ENCODE data around the gene GTF3C5.

Gene GTF3C5

DNA sequence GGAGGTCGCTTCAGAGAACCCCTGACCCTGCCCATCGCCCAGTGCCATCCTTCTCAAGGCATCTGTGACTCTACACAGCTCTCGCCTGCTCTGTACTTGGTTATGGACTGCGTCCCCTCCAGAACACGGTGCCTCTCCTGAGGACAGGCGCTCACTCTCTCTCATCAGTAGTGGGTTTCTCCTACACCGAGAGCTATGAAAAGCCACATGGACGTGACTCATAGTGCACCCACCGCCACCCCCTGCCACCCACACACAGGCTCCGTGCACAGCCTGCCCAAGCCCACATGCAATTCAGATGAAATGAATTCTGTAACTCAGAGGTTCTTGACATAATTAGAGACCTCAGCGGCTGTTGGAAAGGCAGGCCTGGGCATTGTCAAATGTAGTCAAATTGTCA, 13.9 kb downstream of the GTF3C5 start:
- ATAC-seq, result no peak
- TF ChIP-seq PATZ1 (CRISPR knock-in tag; IDR thresholded peaks at IDR 0.05; ENCODE audit: borderline replicate concordance), result no peak
- no peak for TF ChIP-seq ZNF565 (CRISPR knock-in tag; conservative IDR thresholded peaks at IDR 0.05; ENCODE audit: low read depth)
- TF ChIP-seq TCF4 (CRISPR knock-in tag; IDR thresholded peaks at IDR 0.05; ENCODE audit: borderline replicate concordance), result no peak
- no peak for TF ChIP-seq ZFP30 (CRISPR knock-in tag; IDR thresholded peaks at IDR 0.05)
- no peak for TF ChIP-seq POU6F1 (CRISPR knock-in tag; IDR thresholded peaks at IDR 0.05; ENCODE audit: borderline replicate concordance, low read depth)
- TF ChIP-seq CSRNP3 (CRISPR knock-in tag; IDR thresholded peaks at IDR 0.05), result no peak
- no peak for TF ChIP-seq ZC3H10 (CRISPR knock-in tag; IDR thresholded peaks at IDR 0.05)
- TF ChIP-seq, protein P1, sequence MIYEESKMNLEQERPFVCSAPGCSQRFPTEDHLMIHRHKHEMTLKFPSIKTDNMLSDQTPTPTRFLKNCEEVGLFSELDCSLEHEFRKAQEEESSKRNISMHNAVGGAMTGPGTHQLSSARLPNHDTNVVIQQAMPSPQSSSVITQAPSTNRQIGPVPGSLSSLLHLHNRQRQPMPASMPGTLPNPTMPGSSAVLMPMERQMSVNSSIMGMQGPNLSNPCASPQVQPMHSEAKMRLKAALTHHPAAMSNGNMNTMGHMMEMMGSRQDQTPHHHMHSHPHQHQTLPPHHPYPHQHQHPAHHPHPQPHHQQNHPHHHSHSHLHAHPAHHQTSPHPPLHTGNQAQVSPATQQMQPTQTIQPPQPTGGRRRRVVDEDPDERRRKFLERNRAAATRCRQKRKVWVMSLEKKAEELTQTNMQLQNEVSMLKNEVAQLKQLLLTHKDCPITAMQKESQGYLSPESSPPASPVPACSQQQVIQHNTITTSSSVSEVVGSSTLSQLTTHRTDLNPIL (CRISPR knock-in tag; IDR thresholded peaks at IDR 0.05; ENCODE audit: low read depth), result no peak
- TF ChIP-seq ZFP3 (CRISPR knock-in tag; IDR thresholded peaks at IDR 0.05), result no peak

DNA sequence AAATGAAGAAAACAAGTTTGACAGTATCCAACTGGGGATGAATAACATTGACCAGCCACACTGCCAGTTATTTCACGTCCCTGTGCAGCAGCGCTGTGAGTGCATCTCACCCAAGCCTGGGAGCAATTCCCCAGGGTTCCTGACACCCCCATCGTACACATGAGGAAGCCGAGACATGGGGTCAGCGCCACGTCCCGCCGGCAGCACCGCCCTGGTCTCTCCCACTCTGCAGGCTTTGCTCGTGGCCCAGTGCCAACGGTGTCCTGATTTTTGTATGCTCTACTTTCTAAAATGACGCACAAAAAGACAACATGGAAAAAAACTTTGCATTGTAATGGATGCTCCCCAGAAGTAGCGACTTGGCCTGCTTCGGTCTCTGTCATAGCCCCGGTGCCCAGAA, 14.3 kb downstream of the GTF3C5 start:
- no peak for ATAC-seq
- TF ChIP-seq ZNF8 (CRISPR knock-in tag; IDR thresholded peaks at IDR 0.05), result no peak
- TF ChIP-seq ZNF565 (CRISPR knock-in tag; conservative IDR thresholded peaks at IDR 0.05; ENCODE audit: low read depth), result no peak
- no peak for TF ChIP-seq CSDC2 (CRISPR knock-in tag; IDR thresholded peaks at IDR 0.05)
- no peak for TF ChIP-seq BACH2 (CRISPR knock-in tag; IDR thresholded peaks at IDR 0.05; ENCODE audit: borderline replicate concordance)
- no peak for TF ChIP-seq CSRNP3 (CRISPR knock-in tag; IDR thresholded peaks at IDR 0.05)
- TF ChIP-seq TOX (CRISPR knock-in tag; IDR thresholded peaks at IDR 0.05; ENCODE audit: borderline replicate concordance), result no peak
- TF ChIP-seq ZC3H10 (CRISPR knock-in tag; IDR thresholded peaks at IDR 0.05), result no peak
- no peak for TF ChIP-seq ZNF70 (CRISPR knock-in tag; IDR thresholded peaks at IDR 0.05)
- no peak for TF ChIP-seq PPARA (CRISPR knock-in tag; IDR thresholded peaks at IDR 0.05; ENCODE audit: borderline replicate concordance)
- no peak for TF ChIP-seq OSR1 (CRISPR knock-in tag; IDR thresholded peaks at IDR 0.05)
- TF ChIP-seq ESRRG (CRISPR knock-in tag; IDR thresholded peaks at IDR 0.05), result no peak
- TF ChIP-seq SNAI2 (CRISPR knock-in tag; IDR thresholded peaks at IDR 0.05), result no peak
- no peak for TF ChIP-seq ISL1 (CRISPR knock-in tag; IDR thresholded peaks at IDR 0.05)
- no peak for TF ChIP-seq RARB (CRISPR knock-in tag; IDR thresholded peaks at IDR 0.05)
- no peak for TF ChIP-seq ARNTL (CRISPR knock-in tag; IDR thresholded peaks at IDR 0.05; ENCODE audit: borderline replicate concordance, low read depth)
- no peak for TF ChIP-seq ZFP30 (CRISPR knock-in tag; IDR thresholded peaks at IDR 0.05)
- TF ChIP-seq, protein P2, sequence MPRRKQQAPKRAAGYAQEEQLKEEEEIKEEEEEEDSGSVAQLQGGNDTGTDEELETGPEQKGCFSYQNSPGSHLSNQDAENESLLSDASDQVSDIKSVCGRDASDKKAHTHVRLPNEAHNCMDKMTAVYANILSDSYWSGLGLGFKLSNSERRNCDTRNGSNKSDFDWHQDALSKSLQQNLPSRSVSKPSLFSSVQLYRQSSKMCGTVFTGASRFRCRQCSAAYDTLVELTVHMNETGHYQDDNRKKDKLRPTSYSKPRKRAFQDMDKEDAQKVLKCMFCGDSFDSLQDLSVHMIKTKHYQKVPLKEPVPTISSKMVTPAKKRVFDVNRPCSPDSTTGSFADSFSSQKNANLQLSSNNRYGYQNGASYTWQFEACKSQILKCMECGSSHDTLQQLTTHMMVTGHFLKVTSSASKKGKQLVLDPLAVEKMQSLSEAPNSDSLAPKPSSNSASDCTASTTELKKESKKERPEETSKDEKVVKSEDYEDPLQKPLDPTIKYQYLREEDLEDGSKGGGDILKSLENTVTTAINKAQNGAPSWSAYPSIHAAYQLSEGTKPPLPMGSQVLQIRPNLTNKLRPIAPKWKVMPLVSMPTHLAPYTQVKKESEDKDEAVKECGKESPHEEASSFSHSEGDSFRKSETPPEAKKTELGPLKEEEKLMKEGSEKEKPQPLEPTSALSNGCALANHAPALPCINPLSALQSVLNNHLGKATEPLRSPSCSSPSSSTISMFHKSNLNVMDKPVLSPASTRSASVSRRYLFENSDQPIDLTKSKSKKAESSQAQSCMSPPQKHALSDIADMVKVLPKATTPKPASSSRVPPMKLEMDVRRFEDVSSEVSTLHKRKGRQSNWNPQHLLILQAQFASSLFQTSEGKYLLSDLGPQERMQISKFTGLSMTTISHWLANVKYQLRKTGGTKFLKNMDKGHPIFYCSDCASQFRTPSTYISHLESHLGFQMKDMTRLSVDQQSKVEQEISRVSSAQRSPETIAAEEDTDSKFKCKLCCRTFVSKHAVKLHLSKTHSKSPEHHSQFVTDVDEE (CRISPR knock-in tag; IDR thresholded peaks at IDR 0.05), result no peak
- no peak for TF ChIP-seq POU6F1 (CRISPR knock-in tag; IDR thresholded peaks at IDR 0.05; ENCODE audit: borderline replicate concordance, low read depth)
- no peak for TF ChIP-seq PATZ1 (CRISPR knock-in tag; IDR thresholded peaks at IDR 0.05; ENCODE audit: borderline replicate concordance)
- TF ChIP-seq ZFP3 (CRISPR knock-in tag; IDR thresholded peaks at IDR 0.05), result no peak

Data from SK-N-SH treated with all-trans-retinoic acid at 6 μM for 48 hours (cell line).